HG03060 (cell line): ENCODE measurements around the gene ITGA2B.

Source experiments
- ATAC-seq: cut with Tn5 transposase; IDR thresholded peaks from one replicate; pipeline ENCODE4 v1.9.1; 2021; ENCODE audit warnings: low read depth, moderate number of reproducible peaks; ENCODE audit not compliant: unreplicated experiment

The ITGA2B gene

GRCh38 chr17:44389281-44389680, at the start of gene ITGA2B:
Gene ITGA2B, minus strand, starts transcription at chr17:44389649. Its CDS starts 176 bp downstream, at chr17:44389473.
- no peak for ATAC-seq

GRCh38 chr17:44439168-44439567, 49.7 kb upstream of the ITGA2B start:
- ATAC-seq: no peak

- ATAC-seq: no peak
Observed at GRCh38 chr17:44438636-44439035, 49.2 kb upstream of the ITGA2B start.

GRCh38 chr17:44436336-44436735, 46.9 kb upstream of the ITGA2B start:
- no peak for ATAC-seq

DNA sequence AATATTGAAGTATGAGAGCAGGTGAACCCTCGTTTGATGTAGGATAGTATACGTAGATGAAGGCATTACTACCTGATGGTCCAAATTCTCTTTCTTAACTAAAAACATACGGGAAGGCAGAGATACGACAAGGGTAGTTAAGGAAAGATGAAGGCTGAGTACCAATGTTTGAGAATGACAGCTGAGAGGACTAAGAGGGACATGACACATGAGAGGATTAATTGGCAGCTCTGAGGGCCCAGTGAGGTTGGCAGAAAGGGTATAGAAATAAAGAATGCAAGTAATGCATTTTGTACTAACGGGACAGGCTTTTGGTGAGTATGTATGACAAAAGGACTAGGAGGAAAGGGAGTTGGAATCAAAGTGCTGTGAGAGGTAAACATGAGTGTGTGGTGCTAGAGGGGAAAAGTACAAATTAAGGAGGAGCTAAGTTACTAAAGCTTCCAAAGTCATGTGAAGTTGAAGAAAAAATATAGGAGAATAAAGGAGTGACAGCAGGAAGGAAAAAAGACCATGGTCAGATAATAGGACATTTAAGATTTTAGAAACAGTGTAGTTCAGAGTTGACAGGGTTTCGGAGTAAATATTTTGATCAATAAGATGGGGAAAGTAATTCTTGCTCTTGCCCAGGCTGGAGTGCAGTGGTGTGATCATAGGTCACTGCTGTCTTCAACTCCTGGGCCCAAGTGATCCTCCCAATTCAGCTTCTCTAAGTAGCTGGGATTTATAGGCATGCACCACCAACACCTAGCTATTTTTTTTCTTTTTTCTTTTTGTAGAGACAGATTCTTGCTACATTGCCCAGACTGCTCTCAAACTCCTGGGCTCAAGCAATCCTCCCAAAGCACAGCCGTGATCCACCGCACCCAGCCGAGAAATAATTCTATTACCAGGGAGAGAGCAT, 43.1 kb upstream of the ITGA2B start:
- ATAC-seq: no peak

- no peak for ATAC-seq
Observed at GRCh38 chr17:44424828-44425461, 35.5 kb upstream of the ITGA2B start.

DNA sequence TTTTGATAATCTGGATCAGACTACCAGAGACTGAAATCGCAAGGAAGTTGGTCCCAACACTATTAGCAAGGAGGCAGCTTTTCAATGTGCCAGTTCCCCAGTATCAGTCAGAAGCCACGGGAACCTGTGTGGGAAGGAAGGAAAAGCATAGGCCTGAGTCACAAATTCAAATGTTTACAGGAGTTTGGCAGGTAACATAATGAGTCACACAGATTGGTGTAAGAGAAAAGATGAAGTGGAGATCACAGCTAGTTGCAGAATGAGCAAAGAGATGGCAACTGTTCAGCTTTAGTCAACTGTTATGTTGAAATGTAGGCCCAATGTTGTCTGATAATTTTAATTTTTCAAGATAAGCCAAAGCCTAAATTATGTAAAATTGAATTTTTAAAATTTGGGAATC, 28.1 kb upstream of the ITGA2B start:
- ATAC-seq: no peak

DNA sequence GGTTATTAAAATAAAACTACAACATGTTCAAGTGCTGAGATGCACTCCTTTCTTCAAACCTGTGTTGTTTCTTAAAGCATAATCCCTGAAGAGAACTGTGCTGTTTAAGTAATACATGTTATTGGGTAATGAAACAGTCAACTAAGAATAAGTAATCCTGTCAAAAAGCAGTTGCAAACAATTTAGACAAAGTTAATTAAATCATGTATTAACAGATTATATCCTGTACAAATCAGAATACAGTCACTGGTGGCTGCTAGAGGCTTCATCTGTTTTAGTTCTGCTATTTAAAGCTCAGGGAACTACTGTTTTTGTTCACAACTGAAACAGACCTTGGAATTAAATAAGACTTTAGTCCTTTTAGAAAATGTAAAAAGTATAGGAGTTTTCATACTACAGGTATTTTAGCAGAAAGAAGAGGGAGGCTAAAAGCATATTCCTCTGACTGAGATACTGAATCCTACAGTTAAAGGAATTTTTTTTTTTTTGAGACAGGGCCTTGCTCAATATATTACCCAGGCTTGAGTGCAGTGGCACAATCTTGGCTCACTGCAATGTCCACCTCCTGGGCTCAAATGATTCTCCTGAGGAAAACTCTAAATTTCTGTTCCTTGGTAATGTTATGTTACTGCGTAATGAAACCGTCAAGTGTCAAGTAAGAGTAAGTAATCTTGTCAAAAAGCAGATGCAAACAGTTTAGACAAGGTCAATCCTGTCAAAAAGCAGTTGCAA, 27.3 kb upstream of the ITGA2B start:
- ATAC-seq: no peak

DNA sequence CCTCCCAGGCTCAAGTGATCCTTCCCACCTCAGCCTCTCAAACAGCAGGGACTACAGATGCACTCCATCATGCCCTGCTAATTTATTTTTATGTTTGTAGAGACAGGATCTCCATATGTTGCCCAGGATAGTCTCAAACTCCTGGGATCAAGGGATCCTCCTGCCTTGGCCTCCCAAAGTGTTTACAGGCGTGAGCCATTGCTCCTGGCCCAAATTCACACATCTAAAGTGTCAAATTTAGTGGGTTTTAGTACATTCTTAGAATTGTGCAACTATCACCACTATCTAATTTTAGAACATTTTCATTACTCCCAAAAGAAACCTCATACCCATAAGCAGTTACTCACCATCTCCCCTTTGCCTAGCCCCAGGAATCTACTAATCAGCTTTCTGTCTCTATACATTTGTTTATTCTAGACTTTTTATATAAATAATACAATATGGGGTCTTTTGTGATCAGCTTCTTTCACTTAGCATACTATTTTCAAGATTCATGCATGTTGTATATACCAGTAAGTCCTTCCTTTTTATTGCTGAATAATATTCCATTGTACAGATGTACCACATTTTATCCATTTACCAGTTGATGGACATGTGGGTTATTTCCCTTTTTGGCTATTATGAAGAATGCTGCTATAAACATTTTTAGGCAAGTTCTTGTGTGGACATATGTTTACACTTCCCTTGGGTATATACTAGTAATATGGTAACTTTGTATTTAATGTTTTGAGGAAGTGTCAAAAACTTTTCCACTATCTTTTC, 25.1 kb upstream of the ITGA2B start:
- ATAC-seq: no peak

DNA sequence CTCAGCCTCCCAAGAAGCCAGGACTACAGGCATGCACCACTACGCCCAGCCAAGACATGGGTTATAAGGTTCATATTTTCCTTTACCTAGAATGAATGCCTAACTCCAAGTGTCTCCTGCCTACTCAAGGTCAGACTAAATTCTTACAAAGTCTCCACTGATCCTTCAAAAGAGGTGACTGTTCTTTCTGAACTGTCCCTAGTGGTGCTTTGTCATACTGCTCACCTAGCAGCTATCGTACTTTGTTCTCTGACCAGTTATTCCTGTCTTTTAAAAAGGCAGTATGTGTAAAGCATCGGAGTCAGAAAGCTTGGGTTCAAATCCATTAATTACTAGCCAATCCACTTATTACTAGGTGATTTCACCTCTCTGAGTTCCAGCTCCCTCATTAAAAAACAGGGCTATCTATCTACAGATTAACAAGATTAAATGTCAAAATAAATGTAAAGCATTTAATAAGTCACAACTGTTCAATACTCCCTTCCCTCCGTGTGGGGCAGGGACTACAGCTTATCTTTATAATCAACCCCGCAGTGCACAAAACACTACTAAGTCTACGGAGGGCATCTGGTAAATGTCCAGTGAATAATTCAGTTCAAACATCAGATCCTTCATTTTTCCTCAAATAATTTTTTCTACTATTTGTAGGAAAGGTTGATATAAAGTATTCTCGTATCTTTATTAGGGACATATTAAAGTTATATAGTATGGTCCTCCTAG, 20.0 kb upstream of the ITGA2B start:
- no peak for ATAC-seq

DNA sequence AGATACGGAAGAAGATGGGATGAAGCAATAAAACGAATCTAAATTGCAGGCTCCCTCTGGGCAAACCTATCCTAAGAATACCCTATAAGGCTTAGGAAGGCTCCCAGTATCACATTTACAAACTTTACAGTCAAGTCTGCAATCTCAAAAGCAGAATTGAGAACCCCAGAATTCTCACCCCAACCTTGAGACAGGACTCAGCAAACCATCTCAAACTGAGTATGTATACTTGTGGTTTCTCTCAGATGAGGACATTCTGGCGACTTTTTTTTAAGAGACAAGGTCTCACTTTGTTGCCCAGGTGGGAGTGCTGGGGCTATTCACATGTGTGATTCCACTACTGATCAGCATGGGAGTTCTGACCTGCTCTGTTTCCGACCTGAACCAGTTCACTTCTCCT, 19.3 kb upstream of the ITGA2B start:
- no peak for ATAC-seq

- peak; percentile 60 for ATAC-seq
Observed at GRCh38 chr17:44402564-44403172, 13.2 kb upstream of the ITGA2B start.

GRCh38 chr17:44400226-44400847, 10.9 kb upstream of the ITGA2B start:
- no peak for ATAC-seq

- no peak for ATAC-seq
Observed at GRCh38 chr17:44398692-44399691, 9.5 kb upstream of the ITGA2B start.

DNA sequence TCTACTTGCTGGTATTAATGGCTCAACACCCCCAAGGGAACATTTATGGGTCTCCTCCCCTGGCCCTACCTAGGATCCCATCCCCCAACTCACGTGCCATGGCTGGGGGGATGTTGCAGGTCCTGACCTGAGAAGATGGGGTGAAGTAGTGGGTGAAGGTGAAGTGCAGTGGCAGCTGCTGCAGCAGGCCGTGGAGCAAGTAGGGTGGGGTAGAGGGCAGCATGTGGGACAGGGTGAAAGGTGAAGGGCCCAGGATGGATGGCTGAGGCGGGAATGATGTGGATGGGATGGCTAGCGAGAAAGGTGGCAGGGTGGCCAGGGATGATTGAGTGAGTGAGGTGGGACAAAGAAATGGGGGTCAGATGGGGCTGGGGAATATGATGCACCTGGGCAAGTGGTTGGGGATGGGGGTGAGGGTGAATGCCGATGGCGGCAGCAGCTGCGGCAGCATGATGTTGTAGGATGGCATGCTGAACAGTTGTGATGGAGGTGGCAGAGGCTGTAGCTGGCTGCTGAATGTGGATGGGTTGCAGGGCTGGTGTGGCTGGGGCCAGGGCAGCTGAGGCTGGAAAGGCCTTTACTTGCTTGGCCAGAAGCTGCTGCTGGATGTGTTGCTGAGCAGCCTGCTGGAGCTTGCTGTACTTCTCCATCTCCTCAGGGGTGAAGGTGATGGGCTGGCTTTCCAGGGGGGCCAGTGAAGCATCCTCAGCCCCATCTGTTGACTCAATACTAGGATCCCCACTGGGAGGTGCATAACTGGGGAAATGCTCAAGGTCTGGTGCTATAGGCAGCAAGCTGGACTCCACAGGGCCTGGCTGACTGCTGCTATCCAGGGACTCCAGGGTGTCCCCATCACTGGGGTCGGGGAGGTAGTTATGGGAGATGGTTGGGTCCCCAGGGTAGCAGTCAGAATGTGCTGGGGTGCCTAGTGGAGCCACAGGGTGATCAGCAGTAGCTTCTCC, 8.3 kb upstream of the ITGA2B start:
- ATAC-seq: no peak

DNA sequence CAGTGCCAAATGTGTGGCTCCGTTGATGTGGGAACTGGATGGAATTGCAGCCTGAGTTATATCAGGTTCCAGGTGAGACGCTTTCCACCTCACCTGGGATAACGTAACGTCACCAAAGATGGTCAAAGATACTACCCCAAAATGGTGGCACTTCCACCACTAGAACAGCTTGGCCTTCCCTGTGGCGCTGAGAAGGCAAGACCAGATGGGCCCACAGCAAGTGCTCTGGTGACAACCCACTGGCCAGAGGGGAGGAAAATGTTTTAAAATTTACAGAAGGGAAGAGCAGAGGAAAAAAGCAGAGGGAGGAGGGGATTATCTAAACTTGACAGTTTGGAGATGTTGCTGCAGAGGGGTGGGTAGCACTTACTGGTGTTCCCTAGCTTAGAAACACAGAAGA, 7.5 kb upstream of the ITGA2B start:
- ATAC-seq: no peak

DNA sequence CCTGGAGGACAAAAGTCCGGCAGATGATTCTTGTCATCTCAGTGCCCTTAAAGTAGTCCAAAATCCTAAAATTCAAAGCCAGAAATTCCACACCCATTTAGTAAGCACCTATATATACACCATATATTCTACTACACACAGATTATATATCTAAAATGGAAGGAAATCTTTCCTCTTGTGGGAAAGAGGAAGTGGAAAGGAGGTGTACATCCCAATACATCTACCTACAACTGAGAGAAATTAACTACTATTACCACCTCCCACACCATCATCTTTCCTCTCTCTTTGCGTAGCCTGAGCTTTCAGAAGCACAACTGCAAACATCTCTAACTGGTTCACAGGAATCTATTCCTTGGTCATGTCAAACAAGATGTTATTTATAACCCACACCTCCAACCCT, 5.4 kb upstream of the ITGA2B start:
- ATAC-seq: no peak
